ENCODE data around the gene PMEPA1. TPM values are rescaled to one million over a fixed set of nuclear protein-coding genes. Genes with fewer than 3 reads are reported as not detected.

Gene PMEPA1
- total RNA-seq, 4 donors from 2014 or later, result 7.5 to 31.3 (median 13.9) TPM

DNA sequence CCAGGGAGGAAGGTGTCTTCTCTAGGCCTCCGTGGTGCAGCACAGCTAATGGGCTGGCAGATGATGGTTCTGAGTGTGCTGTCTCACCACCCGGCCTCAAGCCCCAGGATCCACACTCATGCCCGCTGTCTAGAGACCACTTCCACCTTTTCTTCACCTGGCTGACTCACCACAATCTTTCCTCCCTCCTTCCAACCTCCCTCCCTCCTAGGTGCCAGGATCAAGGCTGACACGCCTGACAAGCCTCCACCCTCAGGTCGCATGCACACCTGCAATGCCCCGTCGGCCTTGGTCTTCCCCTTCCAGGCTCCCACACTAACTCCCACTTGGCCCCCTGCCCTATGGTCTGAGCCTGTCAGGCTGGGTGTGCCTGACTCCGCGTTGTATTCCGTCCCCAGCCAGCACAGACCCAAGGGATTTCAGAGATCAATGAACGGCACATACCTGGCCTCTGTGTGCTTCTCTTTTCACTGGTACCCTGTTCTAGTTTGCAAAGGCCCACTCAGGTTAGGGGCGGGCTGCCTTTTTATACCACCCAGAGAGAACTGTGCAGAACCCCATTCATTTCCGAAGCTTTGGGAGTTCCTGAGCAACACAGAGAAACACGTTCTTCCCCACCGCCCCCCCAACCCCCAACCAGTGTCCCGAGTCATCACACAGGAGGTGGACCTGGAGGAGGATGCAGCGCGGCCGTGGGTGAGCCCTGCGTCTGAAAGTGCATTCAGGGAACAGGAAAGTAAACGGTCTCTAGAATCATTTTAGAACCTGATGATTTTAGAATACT, 39.3 kb downstream of the PMEPA1 start:
- TF ChIP-seq, protein P1, sequence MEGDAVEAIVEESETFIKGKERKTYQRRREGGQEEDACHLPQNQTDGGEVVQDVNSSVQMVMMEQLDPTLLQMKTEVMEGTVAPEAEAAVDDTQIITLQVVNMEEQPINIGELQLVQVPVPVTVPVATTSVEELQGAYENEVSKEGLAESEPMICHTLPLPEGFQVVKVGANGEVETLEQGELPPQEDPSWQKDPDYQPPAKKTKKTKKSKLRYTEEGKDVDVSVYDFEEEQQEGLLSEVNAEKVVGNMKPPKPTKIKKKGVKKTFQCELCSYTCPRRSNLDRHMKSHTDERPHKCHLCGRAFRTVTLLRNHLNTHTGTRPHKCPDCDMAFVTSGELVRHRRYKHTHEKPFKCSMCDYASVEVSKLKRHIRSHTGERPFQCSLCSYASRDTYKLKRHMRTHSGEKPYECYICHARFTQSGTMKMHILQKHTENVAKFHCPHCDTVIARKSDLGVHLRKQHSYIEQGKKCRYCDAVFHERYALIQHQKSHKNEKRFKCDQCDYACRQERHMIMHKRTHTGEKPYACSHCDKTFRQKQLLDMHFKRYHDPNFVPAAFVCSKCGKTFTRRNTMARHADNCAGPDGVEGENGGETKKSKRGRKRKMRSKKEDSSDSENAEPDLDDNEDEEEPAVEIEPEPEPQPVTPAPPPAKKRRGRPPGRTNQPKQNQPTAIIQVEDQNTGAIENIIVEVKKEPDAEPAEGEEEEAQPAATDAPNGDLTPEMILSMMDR (IDR thresholded peaks at IDR 0.05; ENCODE audit: low read depth), result no peak

DNA sequence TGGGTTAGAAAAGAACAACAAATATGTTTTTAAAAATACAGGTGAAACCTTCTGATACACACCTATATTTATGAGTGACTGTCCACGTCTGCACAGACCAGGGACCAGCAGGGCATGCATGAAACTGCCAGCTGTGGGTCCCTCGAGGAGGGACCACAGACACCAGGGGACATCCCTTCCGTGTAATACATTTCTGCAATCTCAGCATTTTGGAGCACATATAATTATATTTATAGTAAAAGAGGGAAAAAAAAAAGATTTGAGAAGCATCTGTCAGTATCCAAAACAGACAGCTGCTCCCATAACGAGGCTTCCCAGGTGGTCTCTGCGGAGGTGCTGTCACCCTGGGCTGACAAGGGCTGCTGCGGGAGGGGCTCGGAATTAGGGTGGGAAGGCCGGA, 40.2 kb downstream of the PMEPA1 start:
- TF ChIP-seq, protein P1 (IDR thresholded peaks at IDR 0.05; ENCODE audit: low read depth), result no peak

DNA sequence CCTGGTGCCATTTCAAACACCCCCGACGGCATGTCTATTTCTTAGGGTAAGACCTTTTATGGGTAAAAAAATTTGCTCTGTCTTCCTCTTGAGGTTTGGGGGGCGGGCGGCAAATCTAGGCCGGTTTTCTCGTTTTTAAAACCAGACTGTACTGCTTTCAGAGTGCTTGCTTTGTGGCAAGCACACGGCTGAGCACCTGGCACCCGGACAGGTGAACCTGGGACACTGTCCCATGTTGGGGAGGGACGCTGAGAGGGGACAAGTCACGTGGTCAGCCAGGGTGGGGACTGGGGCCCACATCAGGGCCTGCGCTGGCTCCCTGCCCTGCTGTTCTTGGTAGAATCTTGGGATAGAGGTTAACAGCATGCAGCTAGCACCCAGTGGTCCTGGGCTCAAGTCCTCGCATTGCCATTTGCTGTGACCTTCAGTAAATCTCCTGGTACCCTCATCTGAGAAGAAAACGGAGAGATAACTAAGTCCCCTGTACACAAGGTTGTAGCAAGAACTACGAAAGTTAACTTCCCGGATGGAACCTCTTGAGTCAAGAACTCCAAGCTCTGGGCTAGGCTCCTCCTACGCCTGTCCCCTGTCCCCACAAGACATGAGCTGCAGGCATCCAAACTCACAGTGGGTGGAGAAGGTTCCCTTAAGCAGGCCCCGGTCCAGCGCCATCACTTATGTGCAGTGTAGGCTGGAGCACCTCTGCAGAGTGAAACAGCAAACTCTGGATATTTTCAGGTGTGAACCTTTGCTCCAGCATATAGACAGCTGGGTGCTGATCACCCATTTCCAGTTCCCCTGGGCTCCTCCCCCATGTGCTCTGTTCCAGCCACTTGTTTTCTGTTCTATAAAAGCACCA, 41.7 kb downstream of the PMEPA1 start:
- TF ChIP-seq, protein P1 (IDR thresholded peaks at IDR 0.05; ENCODE audit: low read depth), result no peak

DNA sequence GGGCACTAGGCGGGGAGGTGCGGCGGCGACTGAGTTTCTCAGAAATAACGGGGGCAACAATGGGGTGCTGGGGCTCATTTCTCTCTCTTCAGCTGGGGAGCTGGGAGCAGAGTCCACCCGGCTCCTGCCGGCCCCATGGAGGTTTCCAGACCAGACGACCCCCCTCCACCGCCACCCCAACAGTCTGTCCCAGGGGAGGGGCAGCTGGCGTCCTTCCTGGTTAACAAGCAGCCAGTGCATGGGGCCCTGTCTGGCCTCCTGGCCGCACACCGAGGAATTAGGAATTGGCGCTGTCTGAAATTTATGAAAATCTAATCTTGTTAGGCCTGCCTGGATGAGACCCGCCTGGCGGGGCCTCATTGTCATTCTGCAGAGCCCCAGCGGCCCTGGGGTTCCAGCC, 42.4 kb downstream of the PMEPA1 start:
- TF ChIP-seq, protein P1 (IDR thresholded peaks at IDR 0.05; ENCODE audit: low read depth), result no peak

DNA sequence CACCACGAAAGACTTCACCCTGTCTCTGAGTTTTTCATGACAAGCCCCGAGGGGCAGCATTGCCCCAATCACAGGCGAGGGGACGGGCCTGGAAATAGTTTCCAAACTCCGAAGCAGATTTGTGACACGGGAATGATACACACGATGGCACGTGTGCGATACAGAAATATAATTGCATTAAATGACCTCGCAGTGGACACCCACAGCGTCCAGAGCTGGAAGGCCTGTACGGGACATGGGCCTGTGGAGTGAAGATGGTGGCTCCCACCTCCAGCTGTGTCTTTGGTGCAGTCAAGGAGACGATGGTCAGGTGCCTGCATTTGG, 43.0 kb downstream of the PMEPA1 start:
- TF ChIP-seq, protein P1 (IDR thresholded peaks at IDR 0.05; ENCODE audit: low read depth), result no peak

DNA sequence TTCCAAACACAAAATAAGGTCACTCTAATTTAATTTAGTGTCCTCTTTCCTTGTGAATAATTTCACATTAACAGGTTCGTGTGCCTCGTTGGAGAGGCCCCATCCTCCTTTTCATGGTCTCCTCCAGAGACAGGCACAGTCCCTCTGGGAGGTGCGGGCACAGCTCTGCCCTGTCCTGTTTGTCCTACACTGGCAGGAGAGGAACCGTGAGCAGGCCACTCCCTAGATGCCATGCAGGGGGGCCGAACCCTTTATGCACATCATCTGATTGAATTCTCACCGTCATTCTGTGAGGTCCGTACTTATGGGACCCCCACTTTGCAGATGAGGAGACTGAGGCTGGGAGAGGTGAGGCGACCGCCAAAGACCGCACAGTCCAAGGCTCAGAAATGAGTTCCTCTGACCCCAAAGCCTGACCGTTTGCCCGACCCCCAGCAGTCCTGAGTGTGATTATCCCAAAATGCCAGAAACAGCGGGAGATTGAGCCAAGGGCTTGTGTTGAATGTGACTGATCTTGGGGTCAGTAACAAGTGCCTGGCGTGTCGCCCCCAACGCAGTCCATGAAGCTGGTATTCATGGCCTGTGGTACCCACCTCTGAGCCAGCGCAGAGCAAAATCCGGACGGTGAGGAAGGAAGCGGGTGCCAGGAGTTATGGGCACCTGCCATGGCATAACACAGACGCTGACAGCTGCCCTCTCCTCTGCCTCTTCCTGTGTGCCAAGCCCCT, 43.5 kb downstream of the PMEPA1 start:
- TF ChIP-seq, protein P1 (IDR thresholded peaks at IDR 0.05; ENCODE audit: low read depth), result no peak

DNA sequence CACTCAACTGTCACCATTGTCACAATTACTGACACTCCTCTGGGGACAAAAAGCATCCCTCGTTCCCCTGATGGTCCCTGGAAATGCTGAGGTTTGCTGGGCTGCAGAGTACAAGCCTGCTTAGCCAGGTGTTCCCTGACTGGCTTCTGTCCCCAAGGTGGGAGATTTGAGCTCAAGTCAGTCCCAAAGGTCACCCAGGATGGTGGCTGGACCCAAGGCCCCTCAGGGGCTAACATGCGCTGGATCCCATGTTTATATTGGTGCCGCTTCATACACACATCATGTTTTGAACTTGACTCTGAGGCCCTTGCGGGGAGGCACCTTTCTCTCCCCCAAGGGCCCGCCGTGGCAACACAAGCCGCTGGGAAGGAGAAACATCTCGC, 44.2 kb downstream of the PMEPA1 start:
- TF ChIP-seq, protein P1 (IDR thresholded peaks at IDR 0.05; ENCODE audit: low read depth), result no peak
